WTC11 (cell line): ENCODE data around the gene ANKRD39. TPM values are rescaled to one million over a fixed set of nuclear protein-coding genes. Genes with fewer than 3 reads are reported as not detected.

Source experiments
- ATAC-seq: fragments of 200-7000 bp; cut with Tn5 transposase; 2 replicates; pipeline ENCODE4 v1.10.0; 2021; ENCODE audit warnings: mild to moderate bottlenecking, moderate library complexity
- CTCF ChIA-PET: fragments of 300-600 bp; sonication (Branson Sonifier 250); formaldehyde crosslinking; loops from one replicate; lab custom pipeline; 2021; ENCODE audit warnings: antibody characterized with exemption; lab: Charles Lee
- POLR2A ChIA-PET: fragments of 350-600 bp; sonication (Branson Sonifier 250); formaldehyde crosslinking; loops from one replicate; lab custom pipeline; 2021; ENCODE audit warnings: antibody characterized with exemption; lab: Charles Lee
- DNase-seq: peaks from one replicate; pipeline ENCODE4 v3.0.0; 2021; ENCODE audit warnings: low spot score
- H3K27ac Mint-ChIP-seq: 2 replicates; pipeline ENCODE4 v1.8.0; 2021; ENCODE audit warnings: mixed read lengths
- H3K27me3 Mint-ChIP-seq: 2 replicates; pipeline ENCODE4 v1.8.0; 2021; ENCODE audit warnings: low read depth, mild to moderate bottlenecking, moderate library complexity, mixed read lengths
- H3K36me3 Mint-ChIP-seq: 2 replicates; pipeline ENCODE4 v1.8.0; 2021; ENCODE audit warnings: mixed read lengths
- H3K4me1 Mint-ChIP-seq: 2 replicates; pipeline ENCODE4 v1.8.0; 2022; ENCODE audit warnings: mixed read lengths
- H3K4me3 Mint-ChIP-seq: 2 replicates; pipeline ENCODE4 v1.8.0; 2021; ENCODE audit warnings: mild to moderate bottlenecking, moderate library complexity, mixed read lengths
- H3K9me3 Mint-ChIP-seq: 2 replicates; pipeline ENCODE4 v1.8.0; 2021; ENCODE audit warnings: mixed read lengths
- ARID4B ChIP-seq: sonication (generic); formaldehyde crosslinking; IDR thresholded peaks from 2 replicates; pipeline ENCODE4 v1.8.0; 2023; ENCODE audit warnings: missing genetic modification reagents, mild to moderate bottlenecking, borderline replicate concordance
- CREB1 ChIP-seq: sonication (generic); formaldehyde crosslinking; IDR thresholded peaks from 2 replicates; pipeline ENCODE4 v1.8.0; 2023; ENCODE audit warnings: mild to moderate bottlenecking, missing genetic modification reagents
- E2F4 ChIP-seq: sonication (generic); formaldehyde crosslinking; IDR thresholded peaks from 2 replicates; pipeline ENCODE4 v1.8.1; 2022; ENCODE audit warnings: low read depth, mild to moderate bottlenecking, moderate library complexity, missing genetic modification reagents, borderline replicate concordance
- ERG ChIP-seq: fragments of 250-450 bp; sonication (Bioruptor Pico); IDR thresholded peaks from 2 replicates; pipeline ENCODE4 v1.8.0; 2021; ENCODE audit warnings: mild to moderate bottlenecking
- HMGXB4 ChIP-seq: sonication (generic); formaldehyde crosslinking; IDR thresholded peaks from 2 replicates; pipeline ENCODE4 v1.8.1; 2023; ENCODE audit warnings: mild to moderate bottlenecking, moderate library complexity, missing genetic modification reagents
- MAX ChIP-seq: sonication (generic); formaldehyde crosslinking; IDR thresholded peaks from 2 replicates; pipeline ENCODE4 v1.8.0; 2022; ENCODE audit warnings: mild to moderate bottlenecking, missing genetic modification reagents
- NFE2L1 ChIP-seq: sonication (generic); formaldehyde crosslinking; IDR thresholded peaks from 2 replicates; pipeline ENCODE4 v1.8.1; 2023; ENCODE audit warnings: missing genetic modification reagents
- PRDM15 ChIP-seq: sonication (generic); formaldehyde crosslinking; IDR thresholded peaks from 2 replicates; pipeline ENCODE4 v1.8.0; 2022; ENCODE audit warnings: missing genetic modification reagents
- SP1 ChIP-seq: sonication (generic); formaldehyde crosslinking; conservative IDR thresholded peaks from 2 replicates; pipeline ENCODE4 v1.8.1; 2022; ENCODE audit warnings: missing genetic modification reagents
- ZNF138 ChIP-seq: sonication (generic); formaldehyde crosslinking; conservative IDR thresholded peaks from 2 replicates; pipeline ENCODE4 v1.8.1; 2022; ENCODE audit warnings: mild to moderate bottlenecking, moderate library complexity, missing genetic modification reagents
- ZNF512 ChIP-seq: sonication (generic); formaldehyde crosslinking; IDR thresholded peaks from 2 replicates; pipeline ENCODE4 v1.8.1; 2022; ENCODE audit warnings: missing genetic modification reagents, borderline replicate concordance
- total RNA-seq: library from RNA; stranded (reverse); gene quantifications from 3 replicates; pipeline ENCODE4 v1.2.3, GENCODE V29; 2021

The ANKRD39 gene
- total RNA-seq, 1 experiment from 2014 or later: 17.9 TPM

- TF ChIP-seq E2F4 (CRISPR knock-in tag) (no peak), HMGXB4 (CRISPR knock-in tag) (no peak), ERG (CRISPR knock-in tag) (no peak), SP1 (CRISPR knock-in tag) (no peak), NFE2L1 (CRISPR knock-in tag) (no peak), ZNF512 (no peak), CREB1 (no peak), ARID4B (CRISPR knock-in tag) (no peak), ZNF138 (CRISPR knock-in tag) (no peak), MAX (CRISPR knock-in tag) (no peak), PRDM15 (no peak)
- POLR2A ChIA-PET: no interaction called here
- CTCF ChIA-PET: interaction anchor here (0.9 to 7.2 kb wide), 4 partner anchors 13 to 47 kb away, joined by 3 to 56 read pairs (median 8); partner anchors contain the start of gene ANKRD39
- no peaks in the 10 kb centered on the region for H3K36me3 Mint-ChIP-seq
- H3K27ac Mint-ChIP-seq: no peak overlapping the region
- H3K27me3 Mint-ChIP-seq: no peaks in the 10 kb centered on the region
- peaks cover 19% of the 10 kb centered on the region for H3K4me1 Mint-ChIP-seq
- no peak for ATAC-seq
- H3K9me3 Mint-ChIP-seq: no peaks in the 10 kb centered on the region
- DNase-seq: no peak
- no peak overlapping the region for H3K4me3 Mint-ChIP-seq
Measured at GRCh38 chr2:96903815-96904214, 46.0 kb upstream of the ANKRD39 start.
